ENCODE measurements around the gene AKR7A2.

DNA sequence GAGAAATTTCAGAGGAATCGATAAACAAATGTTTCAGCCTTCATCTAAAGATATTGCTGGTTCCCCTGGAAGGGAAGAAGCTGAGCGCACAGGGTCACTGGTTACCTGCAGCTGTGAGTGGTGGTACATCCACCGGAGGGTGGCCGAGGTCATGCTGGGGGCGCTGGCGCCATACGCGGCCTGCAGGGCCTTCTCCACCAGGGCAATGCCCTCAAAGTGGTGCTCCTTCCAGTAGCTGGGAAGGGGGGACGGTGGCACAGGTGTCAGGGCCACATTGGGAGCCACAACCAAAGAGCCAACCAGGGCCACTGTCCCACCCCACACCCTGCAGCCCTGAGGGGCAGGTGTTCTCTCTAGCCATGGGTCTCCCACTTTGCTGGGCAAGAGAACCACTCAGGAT is 28.1 kb downstream of the AKR7A2 start:
- TF ChIP-seq, protein P1, sequence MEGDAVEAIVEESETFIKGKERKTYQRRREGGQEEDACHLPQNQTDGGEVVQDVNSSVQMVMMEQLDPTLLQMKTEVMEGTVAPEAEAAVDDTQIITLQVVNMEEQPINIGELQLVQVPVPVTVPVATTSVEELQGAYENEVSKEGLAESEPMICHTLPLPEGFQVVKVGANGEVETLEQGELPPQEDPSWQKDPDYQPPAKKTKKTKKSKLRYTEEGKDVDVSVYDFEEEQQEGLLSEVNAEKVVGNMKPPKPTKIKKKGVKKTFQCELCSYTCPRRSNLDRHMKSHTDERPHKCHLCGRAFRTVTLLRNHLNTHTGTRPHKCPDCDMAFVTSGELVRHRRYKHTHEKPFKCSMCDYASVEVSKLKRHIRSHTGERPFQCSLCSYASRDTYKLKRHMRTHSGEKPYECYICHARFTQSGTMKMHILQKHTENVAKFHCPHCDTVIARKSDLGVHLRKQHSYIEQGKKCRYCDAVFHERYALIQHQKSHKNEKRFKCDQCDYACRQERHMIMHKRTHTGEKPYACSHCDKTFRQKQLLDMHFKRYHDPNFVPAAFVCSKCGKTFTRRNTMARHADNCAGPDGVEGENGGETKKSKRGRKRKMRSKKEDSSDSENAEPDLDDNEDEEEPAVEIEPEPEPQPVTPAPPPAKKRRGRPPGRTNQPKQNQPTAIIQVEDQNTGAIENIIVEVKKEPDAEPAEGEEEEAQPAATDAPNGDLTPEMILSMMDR (IDR thresholded peaks at IDR 0.05; ENCODE audit: low read depth, low read length, poor library complexity, severe bottlenecking) = no peak
- no peak for TF ChIP-seq EZH2phosphoT487 (IDR thresholded peaks at IDR 0.05; ENCODE audit: borderline replicate concordance, low read length)

Data from DOHH2 (cell line).